GM20431 (cell line): ENCODE measurements around the gene ZNF469.

Source experiments
- in situ Hi-C: fragments of 300-500 bp; cut with MseI, MboI; formaldehyde crosslinking; loops from one replicate; pipeline ENCODE4 v1.15.0; 2020; ENCODE audit warnings: low sequenced_read_pairs; ENCODE audit not compliant: unreplicated experiment

The ZNF469 gene, protein sequence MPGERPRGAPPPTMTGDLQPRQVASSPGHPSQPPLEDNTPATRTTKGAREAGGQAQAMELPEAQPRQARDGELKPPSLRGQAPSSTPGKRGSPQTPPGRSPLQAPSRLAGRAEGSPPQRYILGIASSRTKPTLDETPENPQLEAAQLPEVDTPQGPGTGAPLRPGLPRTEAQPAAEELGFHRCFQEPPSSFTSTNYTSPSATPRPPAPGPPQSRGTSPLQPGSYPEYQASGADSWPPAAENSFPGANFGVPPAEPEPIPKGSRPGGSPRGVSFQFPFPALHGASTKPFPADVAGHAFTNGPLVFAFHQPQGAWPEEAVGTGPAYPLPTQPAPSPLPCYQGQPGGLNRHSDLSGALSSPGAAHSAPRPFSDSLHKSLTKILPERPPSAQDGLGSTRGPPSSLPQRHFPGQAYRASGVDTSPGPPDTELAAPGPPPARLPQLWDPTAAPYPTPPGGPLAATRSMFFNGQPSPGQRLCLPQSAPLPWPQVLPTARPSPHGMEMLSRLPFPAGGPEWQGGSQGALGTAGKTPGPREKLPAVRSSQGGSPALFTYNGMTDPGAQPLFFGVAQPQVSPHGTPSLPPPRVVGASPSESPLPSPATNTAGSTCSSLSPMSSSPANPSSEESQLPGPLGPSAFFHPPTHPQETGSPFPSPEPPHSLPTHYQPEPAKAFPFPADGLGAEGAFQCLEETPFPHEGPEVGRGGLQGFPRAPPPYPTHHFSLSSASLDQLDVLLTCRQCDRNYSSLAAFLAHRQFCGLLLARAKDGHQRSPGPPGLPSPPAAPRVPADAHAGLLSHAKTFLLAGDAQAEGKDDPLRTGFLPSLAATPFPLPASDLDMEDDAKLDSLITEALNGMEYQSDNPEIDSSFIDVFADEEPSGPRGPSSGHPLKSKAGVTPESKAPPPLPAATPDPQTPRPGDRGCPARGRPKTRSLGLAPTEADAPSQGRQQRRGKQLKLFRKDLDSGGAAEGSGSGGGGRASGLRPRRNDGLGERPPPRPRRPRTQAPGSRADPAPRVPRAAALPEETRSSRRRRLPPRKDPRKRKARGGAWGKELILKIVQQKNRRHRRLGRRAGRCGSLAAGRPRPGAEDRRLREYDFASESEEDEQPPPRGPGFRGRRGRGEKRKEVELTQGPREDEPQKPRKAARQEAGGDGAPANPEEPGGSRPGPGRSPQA (N-terminal part only)

DNA sequence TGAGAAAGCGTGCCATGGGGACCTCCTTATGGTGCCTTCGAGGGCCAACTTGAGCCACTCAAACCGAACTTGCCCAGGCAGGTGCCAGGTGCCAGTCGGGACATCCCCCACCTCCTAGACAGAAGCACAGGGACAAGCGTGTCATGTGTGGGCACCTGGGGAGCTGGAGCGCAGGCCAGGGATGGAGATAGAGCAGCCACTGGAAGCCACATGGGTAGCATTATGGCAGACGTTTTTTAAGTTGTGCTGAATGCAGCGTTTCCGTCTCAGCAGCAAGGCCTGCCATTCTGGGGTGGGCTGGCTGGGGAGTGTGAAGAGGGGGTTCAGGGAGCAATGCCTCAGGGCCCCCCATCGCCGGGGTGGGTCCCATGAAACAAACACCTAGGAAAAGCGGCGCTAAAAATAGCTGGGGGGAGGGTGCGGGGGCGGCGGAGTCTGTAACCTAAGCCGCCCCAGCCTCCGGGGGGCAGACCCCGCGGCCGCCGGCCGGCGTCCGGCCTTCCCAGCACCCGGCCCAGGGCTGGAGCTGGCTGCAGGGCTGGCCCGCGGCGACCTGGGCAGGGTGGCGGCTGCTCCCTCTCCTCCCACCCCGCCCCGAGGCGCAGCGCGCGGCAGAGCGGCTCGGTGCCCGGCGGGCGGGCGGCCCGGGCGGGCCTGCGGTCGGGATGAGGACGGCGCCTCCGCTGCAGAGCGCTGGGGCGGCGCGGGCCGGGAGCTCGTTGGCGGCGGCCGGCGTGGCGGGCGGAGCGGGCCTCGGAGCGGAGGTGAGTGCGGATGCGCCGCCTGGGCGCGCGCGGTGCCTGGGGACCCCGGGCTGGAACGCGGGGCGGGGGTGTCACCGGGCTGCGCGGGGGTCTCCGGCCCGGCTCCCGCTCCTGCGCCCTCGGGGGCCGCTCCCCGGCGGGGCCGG, at the start of gene ZNF469:
ZNF469 (plus strand) TSS at position 469 of the 910 bp plus-strand sequence. CDS start 44,512 bp downstream, outside the sequence.
- in situ Hi-C loops, result no loop called here

DNA sequence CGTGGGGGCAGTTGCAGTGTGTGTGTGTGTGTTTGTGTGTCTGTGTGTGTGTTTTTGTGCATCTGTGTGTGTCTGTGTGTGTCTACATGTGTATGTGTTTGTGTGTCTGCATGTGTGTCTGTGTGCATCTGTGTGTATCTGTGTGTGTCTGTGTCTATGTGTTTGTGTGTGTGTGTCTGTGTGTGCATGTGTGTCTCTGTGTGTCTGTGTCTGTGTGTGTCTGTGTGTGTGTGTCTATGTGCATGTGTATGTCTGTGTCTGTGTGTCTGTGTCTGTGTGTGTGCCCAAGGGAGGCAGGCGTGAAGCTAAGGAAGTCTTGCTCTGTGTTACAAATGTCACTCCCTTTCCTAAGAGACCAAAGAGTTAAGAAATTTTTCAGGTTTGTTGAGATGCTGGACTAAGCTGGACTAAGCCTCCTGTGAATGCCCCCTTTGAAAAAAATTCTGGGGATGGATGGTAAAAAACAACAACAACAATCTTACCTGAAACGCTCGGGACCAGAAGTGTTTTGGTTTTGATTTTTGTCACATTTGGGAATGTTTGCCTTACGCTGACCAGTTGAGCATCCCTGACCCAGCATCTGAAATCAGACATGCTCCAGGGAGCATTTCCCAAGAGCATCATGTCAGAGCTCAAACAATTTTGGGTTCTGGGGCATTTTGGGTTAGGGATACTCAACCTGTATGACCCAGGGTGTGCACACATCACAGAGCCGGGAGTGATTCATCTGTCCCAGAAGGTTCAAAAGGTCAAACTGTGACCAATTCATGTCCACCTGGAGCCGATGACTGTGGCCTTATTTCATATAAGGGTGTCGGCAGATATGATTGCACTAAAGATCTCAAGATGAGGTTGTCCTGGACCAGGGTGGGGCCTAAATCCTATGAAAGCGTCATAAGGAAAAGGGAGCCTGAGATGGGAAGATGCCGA, 48.6 kb upstream of the ZNF469 start:
- in situ Hi-C loops, result no loop called here

DNA sequence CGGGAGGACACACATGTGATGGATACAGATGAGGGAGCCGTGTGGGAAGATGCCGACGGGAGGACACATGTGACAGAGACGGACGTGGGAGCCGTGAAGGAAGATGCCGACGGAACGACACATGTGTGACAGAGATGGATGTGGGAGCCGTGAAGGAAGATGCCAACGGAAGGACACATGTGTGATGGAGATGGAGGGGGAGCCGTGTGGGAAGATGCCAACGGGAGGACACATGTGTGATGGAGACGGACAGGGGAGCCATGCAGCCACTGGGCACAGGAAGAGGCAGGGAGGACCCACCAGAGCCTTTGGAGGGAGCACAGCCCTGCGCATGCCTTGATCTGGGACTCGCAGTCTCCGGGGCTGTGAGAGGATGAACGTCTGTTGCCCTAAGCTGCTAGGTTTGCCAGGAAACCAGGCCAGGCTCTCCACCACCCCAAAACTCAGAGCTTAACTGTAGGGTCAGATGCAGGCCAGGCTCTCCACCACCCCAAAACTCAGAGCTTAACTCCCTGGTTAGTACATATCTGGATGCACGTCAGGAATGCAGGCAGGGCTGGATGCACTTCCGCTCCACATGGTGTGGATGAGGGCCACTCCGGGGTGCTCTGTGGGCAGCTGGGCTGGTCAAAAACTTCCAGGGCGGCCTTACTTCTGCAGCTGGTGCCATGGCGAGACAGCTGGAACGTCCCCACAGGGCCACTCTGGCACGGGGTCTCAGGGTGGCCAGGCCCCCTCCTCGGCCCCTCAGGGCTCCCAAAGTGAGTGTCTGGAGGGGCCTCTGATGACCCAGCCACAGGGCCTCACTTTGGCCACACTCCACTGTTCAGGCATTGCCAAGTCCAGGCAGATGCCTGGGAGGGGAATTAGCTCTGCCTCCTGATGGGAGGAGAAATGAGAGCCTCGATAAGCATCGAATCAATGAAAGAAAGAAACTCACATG, 47.7 kb upstream of the ZNF469 start:
- in situ Hi-C loops, result no loop called here

DNA sequence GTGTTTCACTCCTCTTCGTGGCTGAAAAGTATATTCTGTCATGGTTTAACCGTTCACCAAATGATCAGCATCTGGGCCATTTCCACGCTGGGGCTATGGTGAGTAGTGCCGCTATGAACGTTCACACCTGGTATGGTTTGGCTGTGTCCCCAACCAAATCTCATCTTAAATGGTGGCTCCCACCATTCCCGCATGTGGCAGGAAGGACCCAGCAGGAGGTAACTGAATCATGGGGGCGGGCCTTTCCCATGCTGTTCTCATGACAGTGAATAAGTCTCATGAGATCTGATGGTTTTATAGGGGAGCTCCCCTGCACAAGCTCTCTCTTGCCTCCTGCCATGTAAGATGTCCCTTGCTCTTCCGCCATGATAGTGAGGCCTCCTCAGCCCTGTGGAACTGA, 45.7 kb upstream of the ZNF469 start:
- in situ Hi-C loops, result no loop called here

DNA sequence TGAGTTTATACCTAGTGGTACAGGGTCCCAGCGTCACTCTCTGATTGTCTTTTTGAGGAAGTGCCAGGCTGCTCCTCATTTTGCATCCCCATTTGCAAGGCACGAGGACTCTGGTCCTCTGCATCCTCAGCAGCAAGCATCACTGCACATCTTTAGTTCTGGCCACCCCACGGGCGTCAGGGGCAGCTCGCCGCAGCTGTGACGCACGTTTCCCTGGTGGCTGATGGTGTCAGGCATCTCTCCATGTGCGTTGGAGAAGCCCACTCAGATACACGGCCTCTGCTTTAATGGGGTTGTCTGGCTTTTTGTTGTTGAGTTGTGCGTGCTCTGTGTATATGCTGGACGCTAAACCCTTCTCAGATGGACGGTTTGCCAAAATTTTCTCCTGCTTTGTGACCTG, 45.2 kb upstream of the ZNF469 start:
- in situ Hi-C loops, result no loop called here

DNA sequence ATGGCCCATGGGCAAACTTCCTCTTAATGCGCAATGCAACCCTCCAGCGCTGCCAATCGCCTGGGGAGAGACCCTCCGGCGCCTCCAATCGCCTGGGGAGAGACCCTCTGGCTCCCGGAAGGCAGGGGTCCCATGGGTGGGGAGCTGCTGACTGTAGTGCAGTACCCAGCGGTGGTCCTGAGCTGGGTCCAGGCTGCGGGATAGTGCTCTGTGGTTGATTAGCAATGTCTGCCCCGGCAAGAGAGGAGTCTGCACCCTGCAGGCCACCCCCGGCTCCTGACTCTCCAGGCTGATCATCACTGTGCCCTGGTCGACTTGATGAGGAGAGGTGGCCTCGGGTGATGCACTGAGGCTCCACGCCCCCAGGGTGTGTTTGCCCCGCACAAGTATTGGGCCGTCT, 44.6 kb upstream of the ZNF469 start:
- in situ Hi-C loops, result no loop called here

DNA sequence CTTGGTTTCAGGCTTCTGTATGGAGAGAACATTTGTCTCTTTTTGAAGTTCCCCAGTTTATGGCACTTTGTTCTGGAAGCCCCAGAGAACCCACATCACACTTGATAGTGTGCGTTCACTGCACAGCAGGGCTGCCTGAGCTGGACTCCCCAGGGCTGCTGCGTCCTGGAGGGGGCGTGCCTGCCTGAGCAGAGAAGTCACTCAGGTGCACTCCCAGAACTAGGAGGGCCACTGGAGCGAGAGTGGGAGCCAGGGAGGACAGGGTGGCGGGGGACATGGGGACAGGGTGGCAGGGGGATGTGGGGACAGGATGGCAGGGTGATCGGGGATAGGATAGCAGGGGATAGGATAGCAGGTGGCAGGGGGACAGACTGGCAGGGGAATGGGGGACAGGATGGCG, 43.9 kb upstream of the ZNF469 start:
- in situ Hi-C loops, result no loop called here

DNA sequence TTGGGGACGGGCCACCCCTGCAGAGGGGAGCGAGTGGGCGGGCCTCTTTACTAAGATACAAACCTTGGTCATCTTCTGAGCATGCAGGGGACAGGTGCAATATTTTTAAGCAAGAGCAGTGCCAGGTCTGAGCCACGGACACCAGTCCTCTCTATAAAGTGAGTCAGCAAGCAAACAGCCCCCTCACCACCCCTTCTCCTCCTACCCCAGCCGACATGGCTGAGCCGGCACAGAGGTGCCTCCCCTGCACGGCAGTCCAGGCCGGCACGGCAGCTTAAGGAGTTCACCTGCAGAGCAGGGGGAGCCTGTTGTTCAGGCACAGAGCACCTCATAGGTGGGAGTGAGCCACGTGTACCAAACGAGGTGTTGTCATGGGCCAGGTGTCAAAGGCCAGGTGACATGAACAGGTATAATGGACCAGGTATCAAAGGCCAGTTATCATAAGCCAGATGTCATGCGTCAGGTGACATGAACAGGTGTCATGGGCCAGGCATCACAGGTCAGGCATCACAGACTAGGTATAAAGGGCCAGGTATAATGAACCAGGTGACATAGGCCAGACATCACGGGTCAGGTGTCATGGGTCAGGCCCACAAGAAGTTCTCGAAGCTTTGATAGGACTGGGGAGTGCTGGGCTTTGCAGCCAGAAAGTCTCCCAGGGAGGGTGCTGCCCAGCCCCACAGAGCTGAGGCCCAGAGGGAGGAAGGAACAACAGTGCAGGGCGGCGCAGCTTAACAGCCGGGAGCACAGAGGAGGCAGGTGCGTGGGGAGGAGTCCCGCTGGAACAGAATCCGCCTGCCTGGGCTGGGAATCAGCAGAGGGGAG, 42.6 kb upstream of the ZNF469 start:
- in situ Hi-C loops, result no loop called here

DNA sequence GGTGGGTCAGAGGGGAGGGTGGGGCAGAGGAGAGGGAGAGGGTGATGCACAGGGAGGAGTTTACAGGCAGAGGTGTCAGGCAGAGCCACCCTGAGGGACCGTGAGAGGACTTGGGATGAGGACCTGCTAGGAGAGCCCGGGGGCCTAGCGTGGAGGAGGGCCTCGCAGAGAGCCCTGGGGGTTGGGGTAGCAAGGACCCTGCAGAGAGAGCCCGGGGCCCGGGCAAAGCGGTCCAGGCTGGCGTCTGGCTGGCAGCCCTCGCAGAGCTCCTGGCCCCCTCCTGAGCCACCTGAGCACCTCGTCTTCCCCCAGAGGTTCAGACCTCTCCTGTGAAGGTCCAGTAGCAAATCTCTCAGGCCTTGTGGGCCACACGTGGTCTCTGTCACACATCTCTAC, 42.0 kb upstream of the ZNF469 start:
- in situ Hi-C loops, result no loop called here

DNA sequence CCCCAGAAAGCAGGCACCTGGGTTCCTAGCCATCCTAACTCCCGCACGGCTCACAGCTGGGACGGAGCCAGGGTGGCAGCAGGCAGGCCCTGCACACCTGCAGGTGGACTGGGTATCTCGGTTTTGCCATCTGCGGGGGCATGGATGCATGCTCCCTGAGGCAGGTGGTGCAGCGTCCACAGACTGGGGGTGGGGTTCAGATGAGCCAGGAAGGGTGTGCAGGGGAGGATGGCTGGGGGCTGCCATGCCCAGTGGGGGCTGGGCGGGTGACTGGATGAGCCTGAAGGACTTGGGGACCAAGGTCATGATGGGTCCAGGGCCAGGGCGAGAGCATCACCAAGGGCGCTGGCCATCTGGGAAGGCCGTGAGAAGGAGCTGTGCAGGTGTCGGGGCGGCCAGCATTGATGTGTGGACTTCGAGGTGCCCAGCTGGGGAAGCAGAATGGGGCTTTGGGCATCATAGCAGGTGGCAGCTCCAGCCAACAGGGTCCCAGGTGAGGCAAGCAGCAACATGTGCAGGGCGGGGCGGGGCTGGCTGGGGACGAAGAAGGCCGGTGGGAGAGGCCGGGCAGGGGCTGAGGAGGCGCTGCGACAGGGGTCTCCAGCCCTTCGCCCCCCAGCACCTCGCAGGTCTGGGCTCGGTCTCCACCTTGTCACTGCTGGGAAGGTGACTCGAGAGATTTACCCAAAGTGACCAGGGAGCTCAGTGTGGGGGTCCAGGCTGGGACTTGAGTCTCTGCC, 41.0 kb upstream of the ZNF469 start:
- in situ Hi-C loops, result no loop called here

DNA sequence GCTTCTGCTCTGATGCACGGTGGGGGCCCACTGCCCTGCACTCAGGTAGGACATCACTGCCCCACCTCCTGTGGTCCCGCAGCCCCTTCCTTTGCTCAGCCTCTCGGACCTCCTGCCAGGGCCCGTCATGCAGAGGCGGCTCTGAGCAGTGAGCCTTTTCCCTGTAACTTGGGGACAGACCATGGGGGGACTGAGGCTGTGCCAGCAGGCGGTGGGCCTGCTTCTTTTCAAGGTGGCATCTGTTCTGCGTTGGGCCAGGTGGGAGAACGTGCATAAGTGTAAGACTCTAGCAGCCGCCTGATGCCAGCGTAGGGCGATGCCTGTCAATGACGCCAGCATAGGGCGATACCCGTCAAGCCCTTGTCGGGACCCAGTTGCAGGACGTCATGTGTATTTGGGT, 40.3 kb upstream of the ZNF469 start:
- in situ Hi-C loops, result no loop called here

DNA sequence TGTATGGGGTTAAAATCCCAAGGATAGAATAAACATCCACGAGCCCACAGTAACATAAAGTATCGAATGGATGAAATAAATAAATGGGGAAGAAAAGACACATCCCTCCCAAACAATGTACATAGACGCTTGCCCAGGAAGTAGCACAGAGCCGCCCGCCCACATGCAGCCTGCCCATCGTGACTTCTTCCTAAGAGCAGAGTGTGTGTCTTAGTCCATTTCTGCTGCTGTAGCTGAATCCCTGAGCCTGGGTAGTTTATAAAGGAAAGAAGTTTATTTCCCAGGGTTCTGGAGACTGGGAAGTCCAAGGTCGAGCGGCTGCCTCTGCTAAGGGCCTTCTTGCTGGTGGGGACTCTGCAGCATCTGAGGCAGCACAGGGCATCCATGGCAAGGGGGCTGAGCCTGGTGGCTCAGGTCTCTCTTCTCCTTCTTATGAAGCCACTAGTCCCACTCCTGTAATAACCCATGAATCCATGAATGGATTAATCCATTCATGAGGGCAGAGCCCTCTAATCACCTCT, 39.4 kb upstream of the ZNF469 start:
- in situ Hi-C loops, result no loop called here

DNA sequence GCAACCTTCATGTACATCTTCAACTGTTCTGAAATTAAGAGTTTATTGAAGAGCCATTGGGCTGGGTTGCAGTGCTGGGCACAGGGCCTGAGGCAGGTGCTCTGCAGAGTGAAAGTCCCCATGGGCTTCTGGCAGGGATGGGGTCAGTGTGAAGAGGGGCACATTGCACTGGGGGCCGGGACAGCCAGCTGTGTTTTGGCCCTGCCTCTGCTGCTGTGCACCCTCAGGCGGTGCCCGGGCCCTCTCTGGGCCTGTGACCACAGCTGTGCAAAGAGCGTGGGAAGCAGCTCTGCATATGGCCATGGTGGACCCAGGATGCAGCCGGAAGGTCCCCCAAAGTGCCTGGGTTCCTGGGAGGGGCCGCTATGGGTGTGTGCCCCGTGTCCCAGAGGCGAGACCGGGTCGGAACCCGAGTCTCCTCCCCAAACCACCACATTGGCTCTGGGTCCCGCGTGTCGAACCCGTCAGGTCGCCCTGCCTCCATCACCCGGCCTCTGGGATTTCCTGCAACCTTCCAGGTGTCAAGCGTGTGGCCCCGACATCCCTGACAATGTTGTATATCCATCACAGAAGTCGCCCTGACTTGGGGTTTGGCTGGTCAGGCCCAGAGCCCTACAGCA, 38.2 kb upstream of the ZNF469 start:
- in situ Hi-C loops, result no loop called here

DNA sequence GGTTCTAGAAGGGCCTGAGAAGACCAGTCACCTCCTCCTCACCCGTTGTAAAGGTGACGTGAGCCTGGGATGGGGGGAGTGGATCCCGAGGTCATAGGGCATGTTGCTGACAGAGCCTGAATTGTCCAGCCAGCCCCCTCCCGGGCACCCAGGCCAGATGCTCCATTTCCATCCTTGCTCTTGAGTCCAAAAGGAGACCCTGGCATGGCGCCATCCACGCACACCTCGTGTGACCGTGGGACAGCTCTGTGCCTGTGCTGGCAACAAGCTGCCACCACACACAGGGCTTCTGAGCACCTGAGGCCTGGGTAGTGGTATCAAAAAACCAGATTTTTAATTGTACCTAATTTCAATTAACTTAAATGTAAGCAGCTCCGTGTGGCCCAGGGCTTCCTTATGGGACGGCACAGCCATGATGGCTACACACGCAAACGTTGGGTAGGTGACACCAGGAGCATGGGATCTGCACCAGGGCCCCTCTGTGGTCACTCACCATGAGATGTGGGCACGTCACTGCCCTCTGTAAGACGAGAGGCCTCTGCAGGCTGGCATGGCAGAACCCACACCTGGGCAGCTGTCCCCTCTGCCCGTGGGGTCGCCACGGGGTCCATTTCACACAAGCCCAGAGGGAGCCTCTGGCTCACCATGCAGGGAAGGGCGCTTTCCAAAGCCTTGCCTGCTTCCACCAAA, 37.6 kb upstream of the ZNF469 start:
- in situ Hi-C loops, result no loop called here
